Progenitor cell of endocrine pancreas (in vitro differentiated cells): ENCODE data around the gene PRICKLE3. TPM values are rescaled to one million over a fixed set of nuclear protein-coding genes. Genes with fewer than 3 reads are reported as not detected.

Experiments used
- DNase-seq: peaks from one replicate; pipeline ENCODE4 v3.0.0; 2021; ENCODE audit warnings: low spot score; ENCODE audit not compliant: unreplicated experiment
- H3K27ac Mint-ChIP-seq: 2 replicates; pipeline ENCODE4 v1.8.0; 2021; ENCODE audit warnings: mild to moderate bottlenecking, moderate library complexity, mixed read lengths
- H3K27me3 Mint-ChIP-seq: 2 replicates; pipeline ENCODE4 v1.8.0; 2021; ENCODE audit warnings: mixed read lengths
- H3K36me3 Mint-ChIP-seq: 2 replicates; pipeline ENCODE4 v1.8.0; 2022; ENCODE audit warnings: mixed read lengths; ENCODE audit not compliant: insufficient read depth
- H3K4me1 Mint-ChIP-seq: 2 replicates; pipeline ENCODE4 v1.8.0; 2021; ENCODE audit warnings: low read depth, mixed read lengths
- H3K4me3 Mint-ChIP-seq: 2 replicates; pipeline ENCODE4 v1.8.0; 2021; ENCODE audit warnings: low read depth, mild to moderate bottlenecking, moderate library complexity, mixed read lengths
- H3K9me3 Mint-ChIP-seq: 2 replicates; pipeline ENCODE4 v1.8.0; 2021; ENCODE audit warnings: low read depth, mixed read lengths
- total RNA-seq: library from RNA; stranded (reverse); gene quantifications from 2 replicates; pipeline ENCODE4 v1.2.1, GENCODE V29; 2021
- TF ChIP-seq, protein P1 (sequence below): fragments of 200-600 bp; sonication (generic); IDR thresholded peaks from one replicate; pipeline ENCODE4 v1.5.0; 2021; ENCODE audit warnings: antibody characterized with exemption, mild to moderate bottlenecking; ENCODE audit not compliant: unreplicated experiment

Gene PRICKLE3
- total RNA-seq, 1 donor from 2014 or later = 6.2 TPM

DNA sequence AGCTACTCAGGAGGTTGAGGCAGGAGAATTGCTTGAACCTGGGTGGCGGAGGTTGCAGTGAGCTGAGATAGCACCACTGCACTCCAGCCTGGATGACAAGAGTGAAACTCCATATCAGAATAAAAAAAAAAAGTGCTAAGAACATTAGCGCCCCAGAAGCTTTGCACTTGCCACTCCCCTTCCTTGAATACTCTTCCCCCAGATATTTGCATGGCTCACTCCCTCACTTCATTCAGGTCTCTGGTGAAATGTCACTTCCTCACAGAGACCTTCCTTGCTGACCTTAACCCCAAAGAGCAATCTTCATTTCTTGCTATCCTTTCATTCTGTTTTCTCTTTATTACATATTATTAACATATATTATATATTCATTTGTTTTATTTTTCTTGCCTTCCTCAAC, 35.7 kb upstream of the PRICKLE3 start:
- Mint-ChIP-seq H3K27ac (no peak overlapping the region), H3K27me3 (peaks cover 25% of the 10 kb centered on the region), H3K9me3 (peaks cover 24% of the 10 kb centered on the region), H3K4me3 (no peak overlapping the region), H3K4me1 (no peaks in the 10 kb centered on the region), H3K36me3 (peaks cover 1% of the 10 kb centered on the region)
- TF ChIP-seq, protein P1, sequence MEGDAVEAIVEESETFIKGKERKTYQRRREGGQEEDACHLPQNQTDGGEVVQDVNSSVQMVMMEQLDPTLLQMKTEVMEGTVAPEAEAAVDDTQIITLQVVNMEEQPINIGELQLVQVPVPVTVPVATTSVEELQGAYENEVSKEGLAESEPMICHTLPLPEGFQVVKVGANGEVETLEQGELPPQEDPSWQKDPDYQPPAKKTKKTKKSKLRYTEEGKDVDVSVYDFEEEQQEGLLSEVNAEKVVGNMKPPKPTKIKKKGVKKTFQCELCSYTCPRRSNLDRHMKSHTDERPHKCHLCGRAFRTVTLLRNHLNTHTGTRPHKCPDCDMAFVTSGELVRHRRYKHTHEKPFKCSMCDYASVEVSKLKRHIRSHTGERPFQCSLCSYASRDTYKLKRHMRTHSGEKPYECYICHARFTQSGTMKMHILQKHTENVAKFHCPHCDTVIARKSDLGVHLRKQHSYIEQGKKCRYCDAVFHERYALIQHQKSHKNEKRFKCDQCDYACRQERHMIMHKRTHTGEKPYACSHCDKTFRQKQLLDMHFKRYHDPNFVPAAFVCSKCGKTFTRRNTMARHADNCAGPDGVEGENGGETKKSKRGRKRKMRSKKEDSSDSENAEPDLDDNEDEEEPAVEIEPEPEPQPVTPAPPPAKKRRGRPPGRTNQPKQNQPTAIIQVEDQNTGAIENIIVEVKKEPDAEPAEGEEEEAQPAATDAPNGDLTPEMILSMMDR = no peak
- DNase-seq = no peak

GRCh38 chrX:49220100-49220499, 33.9 kb upstream of the PRICKLE3 start:
- Mint-ChIP-seq H3K4me3 (no peak overlapping the region), H3K36me3 (peaks cover 1% of the 10 kb centered on the region), H3K27me3 (peaks cover 19% of the 10 kb centered on the region), H3K4me1 (no peaks in the 10 kb centered on the region), H3K9me3 (peaks cover 28% of the 10 kb centered on the region), H3K27ac (no peak overlapping the region)
- DNase-seq = no peak
- TF ChIP-seq, protein P1 = no peak

GRCh38 chrX:49214996-49215526, 28.9 kb upstream of the PRICKLE3 start:
- Mint-ChIP-seq H3K4me3 (no peak overlapping the region), H3K27me3 (peaks cover 18% of the 10 kb centered on the region), H3K27ac (no peak overlapping the region), H3K4me1 (no peaks in the 10 kb centered on the region), H3K36me3 (no peaks in the 10 kb centered on the region), H3K9me3 (peaks cover 29% of the 10 kb centered on the region)
- no peak for DNase-seq
- TF ChIP-seq, protein P1 = no peak

GRCh38 chrX:49214416-49214815, 28.2 kb upstream of the PRICKLE3 start:
- no peak overlapping the region for H3K4me3 Mint-ChIP-seq
- H3K36me3 Mint-ChIP-seq = no peaks in the 10 kb centered on the region
- peaks cover 15% of the 10 kb centered on the region for H3K27me3 Mint-ChIP-seq
- H3K27ac Mint-ChIP-seq = no peak overlapping the region
- no peak for DNase-seq
- H3K4me1 Mint-ChIP-seq = no peaks in the 10 kb centered on the region
- TF ChIP-seq, protein P1 = no peak
- H3K9me3 Mint-ChIP-seq = peaks cover 26% of the 10 kb centered on the region

DNA sequence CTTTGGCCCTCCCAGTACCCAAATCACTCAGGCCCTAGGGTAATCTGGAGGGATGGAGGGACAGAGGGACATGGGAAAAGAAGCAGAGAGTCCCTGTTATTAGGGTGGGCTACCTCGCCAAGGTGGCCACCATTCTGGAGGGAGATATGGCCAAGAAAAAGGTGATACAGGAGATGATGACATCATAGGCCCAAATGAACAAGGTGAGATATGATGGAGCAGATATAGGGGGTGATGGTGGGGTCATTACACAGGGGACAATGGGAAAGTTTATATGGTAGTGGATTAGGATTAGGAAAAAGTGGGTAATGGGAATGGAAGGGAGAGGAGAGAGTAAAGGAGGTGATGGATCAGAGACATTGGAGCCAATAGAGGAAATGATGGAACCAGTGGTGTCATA, 26.7 kb upstream of the PRICKLE3 start:
- H3K9me3 Mint-ChIP-seq = peaks cover 26% of the 10 kb centered on the region
- DNase-seq = no peak
- peaks cover 15% of the 10 kb centered on the region for H3K27me3 Mint-ChIP-seq
- H3K36me3 Mint-ChIP-seq = no peaks in the 10 kb centered on the region
- no peaks in the 10 kb centered on the region for H3K4me1 Mint-ChIP-seq
- TF ChIP-seq, protein P1 = no peak
- H3K27ac Mint-ChIP-seq = no peak overlapping the region
- H3K4me3 Mint-ChIP-seq = no peak overlapping the region
